Pancreas (tissue), 10 donors: Measurements from ENCODE around the gene TRAK1. TPM values are rescaled to one million over a fixed set of nuclear protein-coding genes. Genes with fewer than 3 reads are reported as not detected.
A peak's percentile ranks its signal among the peaks of the same experiment; 100 is the strongest.

ENCODE experiments used
- ATAC-seq, 4 donors: fragments of 200-7000 bp; cut with Tn5 transposase; one replicate each; pipeline versions ENCODE4 v1.8.0 to v1.9.1; 2020; ENCODE audit warnings: mild to moderate bottlenecking in 4 of 4, moderate library complexity in 4 of 4
- DNase-seq, 6 donors: peaks; one replicate each; pipeline ENCODE4 v3.0.0-alpha.2; 2020
- FAIRE-seq: peaks from 2 replicates; lab custom pipeline; 2012; peaks lifted over from hg19 to GRCh38; lab: Jason Lieb, UNC
- H3K27ac ChIP-seq, 4 donors: fragments of 200-600 bp; sonication (generic); 1 replicate in 3 of 4; 2 replicates in 1 of 4; pipeline versions ENCODE4 v1.5.0 to v1.8.0; 2020
- H3K27me3 ChIP-seq, 4 donors: fragments of 200-600 bp; one replicate each; pipeline ENCODE4 v1.8.0; 2021
- H3K36me3 ChIP-seq, 3 donors: fragments of 200-600 bp; sonication (generic) in 1 of 3; one replicate each; pipeline versions ENCODE4 v1.5.0 to v1.8.0; 2020 to 2021
- H3K4me1 ChIP-seq, 3 donors: fragments of 200-600 bp; one replicate each; pipeline ENCODE4 v1.8.0; 2021
- H3K4me3 ChIP-seq, 4 donors: fragments of 200-600 bp; sonication (generic) in 2 of 4; one replicate each; pipeline versions ENCODE4 v1.5.0 to v1.8.0; 2020 to 2021
- H3K9me3 ChIP-seq, 4 donors: fragments of 200-600 bp; one replicate each; pipeline ENCODE4 v1.8.0; 2021
- WGBS, 2 donors: extraction: QIAGEN DNeasy Blood & Tissue Kit; methylation state at CpG; one replicate each; pipeline ENCODE4 v1.1.7; 2013; 5-methylcytosine and 5-hydroxymethylcytosine counted together
- intact Hi-C, 3 donors: fragments of 100-400 bp; cut with DNase I; formaldehyde crosslinking; loops; one replicate each; pipeline versions ENCODE4 v1.11.1 to v1.14.2; 2022
- polyA plus RNA-seq, 2 donors: library from polyadenylated mRNA; stranded (reverse); fragments of 200-250 nt; gene quantifications; one replicate each; pipeline ENCODE4 v1.2.3, GENCODE V29; 2013
- total RNA-seq, 6 donors: library from RNA; stranded (reverse); fragmentation: NEBNext Ultra II Directional in 4 of 6; extraction: Animal tissue kit (Norgen Biotek cat#: 25700) in 4 of 6; gene quantifications; one replicate each; pipeline versions ENCODE4 v1.2.1 to v1.2.4, GENCODE V29; 2021 to 2023
- TF ChIP-seq, protein P1 (sequence below), 4 donors: fragments of 200-600 bp; sonication (generic) in 3 of 4; IDR thresholded peaks; one replicate each; pipeline versions ENCODE4 v1.5.0 to v1.8.0; 2021; ENCODE audit warnings: antibody characterized with exemption in 4 of 4
- donor health status: healthy with polysubstance abuse.
- donor health status: DM: no; HTN: no; CAD: no; lungs with moderate emphysema.
- donor health status: DM: no; HTN: no; CAD: no.
- donor health status: control.
- donor health status: control.
- donor health status: Bipolar disorder and iron deficiency.
- donor health status: DM: yes; HTN: yes; CAD: no.
- donor health status: DM: no; HTN: no; CAD: no.
- donor health status: DM: no; HTN: no; CAD: no.
- donor health status: DM: yes; HTN: yes; CAD: no.

The TRAK1 gene
- total and polyA plus RNA-seq, 8 donors, result 9.3 to 24.3 (median 11.7) TPM

DNA sequence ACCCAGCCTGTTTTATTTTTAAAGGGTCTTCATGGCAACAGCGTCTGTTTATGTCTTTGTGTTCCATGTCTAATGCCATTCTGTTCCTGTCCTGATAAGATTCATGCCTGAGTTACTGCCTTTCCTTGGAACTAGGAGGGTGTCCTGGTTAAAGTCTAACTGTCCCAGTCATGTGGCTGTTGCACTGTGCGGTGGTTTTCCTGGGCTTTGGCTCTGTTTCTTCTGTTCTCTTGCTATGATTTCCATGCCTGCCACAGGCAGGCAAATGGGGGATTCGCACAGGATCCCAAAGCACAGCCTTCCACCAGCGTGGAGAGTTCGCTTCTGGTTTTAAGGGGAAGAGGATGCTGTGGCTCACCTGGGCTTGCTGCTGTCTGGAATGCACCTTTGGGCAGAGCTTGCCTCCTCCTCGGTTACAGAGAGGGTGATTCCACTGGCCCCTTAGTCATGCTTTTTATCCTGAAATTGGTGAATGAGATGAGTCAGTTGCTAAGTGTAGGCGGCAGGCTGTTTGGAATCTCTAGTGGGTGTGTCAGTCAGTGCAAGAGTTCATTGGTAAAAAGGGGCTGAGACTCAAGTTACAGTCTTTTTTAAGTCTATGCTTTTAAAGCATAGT lies 88.1 kb downstream of the TRAK1 start:
- WGBS, 2 donors, result 33 to 38% methylated on average over 7 of the region's 7 CpGs
- FAIRE-seq (no peak), DNase-seq (no peak), ATAC-seq (peak; percentile 56 to 81 (median 74))
- Histone ChIP-seq H3K27me3 (no peaks in the 10 kb centered on the region), H3K9me3 (no peaks in the 10 kb centered on the region), H3K27ac (peak overlapping the region; percentile 4 to 74 (median 26)), H3K36me3 (no peaks in the 10 kb centered on the region), H3K4me3 (no peak overlapping the region), H3K4me1 (peaks cover 4 to 12% (median 5%) of the 10 kb centered on the region in 3 donors)
- intact Hi-C loops, result no loop called here
- TF ChIP-seq, protein P1, sequence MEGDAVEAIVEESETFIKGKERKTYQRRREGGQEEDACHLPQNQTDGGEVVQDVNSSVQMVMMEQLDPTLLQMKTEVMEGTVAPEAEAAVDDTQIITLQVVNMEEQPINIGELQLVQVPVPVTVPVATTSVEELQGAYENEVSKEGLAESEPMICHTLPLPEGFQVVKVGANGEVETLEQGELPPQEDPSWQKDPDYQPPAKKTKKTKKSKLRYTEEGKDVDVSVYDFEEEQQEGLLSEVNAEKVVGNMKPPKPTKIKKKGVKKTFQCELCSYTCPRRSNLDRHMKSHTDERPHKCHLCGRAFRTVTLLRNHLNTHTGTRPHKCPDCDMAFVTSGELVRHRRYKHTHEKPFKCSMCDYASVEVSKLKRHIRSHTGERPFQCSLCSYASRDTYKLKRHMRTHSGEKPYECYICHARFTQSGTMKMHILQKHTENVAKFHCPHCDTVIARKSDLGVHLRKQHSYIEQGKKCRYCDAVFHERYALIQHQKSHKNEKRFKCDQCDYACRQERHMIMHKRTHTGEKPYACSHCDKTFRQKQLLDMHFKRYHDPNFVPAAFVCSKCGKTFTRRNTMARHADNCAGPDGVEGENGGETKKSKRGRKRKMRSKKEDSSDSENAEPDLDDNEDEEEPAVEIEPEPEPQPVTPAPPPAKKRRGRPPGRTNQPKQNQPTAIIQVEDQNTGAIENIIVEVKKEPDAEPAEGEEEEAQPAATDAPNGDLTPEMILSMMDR (IDR thresholded peaks at IDR 0.05), result no peak

GRCh38 chr3:42180901-42181300 lies 89.7 kb downstream of the TRAK1 start:
- Histone ChIP-seq H3K4me1 (peaks cover 4 to 12% (median 5%) of the 10 kb centered on the region in 3 donors), H3K27ac (peak overlapping the region in 1 of 4 donors; percentile 2), H3K27me3 (no peaks in the 10 kb centered on the region), H3K36me3 (no peaks in the 10 kb centered on the region), H3K9me3 (no peaks in the 10 kb centered on the region), H3K4me3 (no peak overlapping the region)
- peak in 2 of 4 donors; percentile 7 to 9 for ATAC-seq
- intact Hi-C loops, result loop anchor here in 1 of 3 donors (10.0 kb wide), 1 partner anchor 276 kb away; no protein-coding TSS in a partner anchor
- TF ChIP-seq, protein P1 (IDR thresholded peaks at IDR 0.05), result no peak
- DNase-seq, result no peak
- 88 to 89% methylated on average over 8 of the region's 8 CpGs for WGBS, 2 donors
- no peak for FAIRE-seq

GRCh38 chr3:42182555-42182954 lies 91.4 kb downstream of the TRAK1 start:
- Histone ChIP-seq H3K27ac (no peak overlapping the region), H3K27me3 (no peaks in the 10 kb centered on the region), H3K4me1 (peaks cover 4 to 12% (median 5%) of the 10 kb centered on the region in 3 donors), H3K4me3 (no peak overlapping the region), H3K9me3 (no peaks in the 10 kb centered on the region), H3K36me3 (no peaks in the 10 kb centered on the region)
- FAIRE-seq, result no peak
- 60 to 65% methylated on average over 3 of the region's 3 CpGs for WGBS, 2 donors
- ATAC-seq, result no peak
- TF ChIP-seq, protein P1 (IDR thresholded peaks at IDR 0.05), result no peak
- no peak for DNase-seq
- intact Hi-C loops, result loop anchor here in 1 of 3 donors (10.0 kb wide), 1 partner anchor 278 kb away; no protein-coding TSS in a partner anchor

DNA sequence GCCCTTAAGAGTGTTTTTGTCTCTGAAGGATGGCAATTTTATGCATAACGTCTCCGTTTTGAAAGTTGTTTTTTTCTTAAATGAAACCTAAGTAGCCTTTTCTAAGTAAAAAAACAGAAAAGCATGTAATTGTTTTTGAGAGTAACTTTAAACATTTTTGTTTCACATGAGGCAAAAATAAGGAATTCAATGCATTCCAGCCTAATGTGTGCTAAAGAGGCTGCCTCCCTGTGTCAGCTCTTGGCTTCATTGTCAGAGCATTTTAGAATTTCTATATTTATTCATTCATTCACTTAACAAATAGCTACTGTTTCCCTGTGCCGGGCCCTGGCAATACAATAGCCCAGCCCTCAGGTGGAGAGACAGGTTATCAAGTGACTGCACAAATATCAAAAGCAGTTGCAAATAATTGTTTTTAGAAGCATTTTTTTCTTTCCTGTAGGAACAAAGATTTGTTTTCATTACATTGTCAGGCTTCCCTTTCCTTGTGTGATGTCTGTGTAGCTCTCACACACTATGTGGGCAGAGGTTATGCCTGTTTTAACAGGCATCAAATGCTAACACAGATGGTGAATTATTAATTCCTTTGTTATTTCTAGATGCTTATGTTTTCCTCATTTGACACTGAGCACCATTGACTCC lies 93.0 kb downstream of the TRAK1 start:
- 62 to 70% methylated on average over 3 of the region's 3 CpGs for WGBS, 2 donors

More for the DNA sequence above, 93.0 kb downstream of the TRAK1 start:
- TF ChIP-seq, protein P1 (IDR thresholded peaks at IDR 0.05), result no peak
- intact Hi-C loops, result loop anchor here in 1 of 3 donors (10.0 kb wide), 1 partner anchor 279 kb away; no protein-coding TSS in a partner anchor
- peak overlapping the region in 2 of 4 donors; percentile 8 to 34 for H3K27ac ChIP-seq
- no peak for DNase-seq
- no peak for FAIRE-seq
- no peaks in the 10 kb centered on the region for H3K9me3 ChIP-seq
- H3K36me3 ChIP-seq, result peaks cover 0 to 2% (median 0%) of the 10 kb centered on the region in 3 donors
- no peak overlapping the region for H3K4me3 ChIP-seq
- peaks cover 3 to 12% (median 4%) of the 10 kb centered on the region in 3 donors for H3K4me1 ChIP-seq
- H3K27me3 ChIP-seq, result no peaks in the 10 kb centered on the region
- peak in 3 of 4 donors; percentile 25 to 59 (median 45) for ATAC-seq
